GM18861 (cell line): ENCODE data around the gene SCGB3A2.

Experiments
- ATAC-seq: cut with Tn5 transposase; IDR thresholded peaks from one replicate; pipeline ENCODE4 v1.9.1; 2021; ENCODE audit not compliant: unreplicated experiment

SCGB3A2 gene, protein sequence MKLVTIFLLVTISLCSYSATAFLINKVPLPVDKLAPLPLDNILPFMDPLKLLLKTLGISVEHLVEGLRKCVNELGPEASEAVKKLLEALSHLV

DNA sequence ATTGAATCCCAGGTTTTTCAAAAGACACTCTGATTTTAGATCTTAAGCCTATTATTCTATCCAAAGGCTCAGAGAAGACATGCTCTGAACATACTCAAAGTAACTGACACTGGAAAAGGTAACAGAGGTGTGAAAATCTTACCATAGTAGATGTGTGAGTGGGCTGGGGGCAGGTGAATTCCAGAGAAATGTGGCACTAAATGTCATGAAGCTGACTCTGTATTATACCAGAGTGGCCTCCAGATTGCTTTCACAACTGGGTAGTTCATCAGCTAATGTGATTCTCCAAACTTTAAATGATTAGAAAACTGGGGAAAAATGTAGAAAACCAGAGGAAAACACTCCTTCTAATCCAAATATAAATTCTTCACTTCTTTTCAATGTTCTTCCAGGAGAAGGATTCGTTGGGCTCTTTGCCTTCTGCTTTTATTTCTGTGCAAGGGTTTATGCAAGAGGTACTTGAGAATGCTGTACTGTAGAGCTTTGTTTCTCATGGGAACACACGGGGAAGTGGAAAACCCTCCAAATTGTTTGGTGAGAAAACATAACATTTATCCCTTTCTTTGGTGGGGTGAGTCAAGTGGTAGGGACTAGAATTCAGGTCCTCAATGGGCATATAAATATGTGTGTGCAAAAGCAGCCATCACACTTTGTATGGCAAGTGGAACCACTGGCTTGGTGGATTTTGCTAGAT is at the start of gene SCGB3A2:
TSS of gene SCGB3A2 (plus strand) at position 646 of the 694 bp plus-strand sequence. CDS start 93 bp downstream, outside the sequence.
- ATAC-seq: no peak

DNA sequence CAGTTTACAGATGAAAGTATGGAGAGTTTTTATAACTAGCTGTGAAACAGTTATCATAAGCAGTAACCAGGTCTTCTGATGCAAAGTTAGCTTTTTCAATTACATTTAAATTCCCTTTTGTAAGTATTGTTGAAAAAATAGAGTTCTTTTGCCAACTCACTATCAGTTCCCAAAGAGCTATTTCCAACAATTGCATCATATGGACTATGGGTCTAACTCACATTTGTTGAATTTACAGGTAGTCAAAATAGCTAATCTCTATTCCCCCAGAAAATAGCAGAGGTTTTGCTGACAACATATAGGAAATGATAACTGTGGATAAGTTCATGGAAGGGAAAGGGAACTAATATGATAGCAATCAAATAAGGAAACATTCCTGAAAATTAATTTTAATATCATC is 48.5 kb upstream of the SCGB3A2 start:
- ATAC-seq: no peak

DNA sequence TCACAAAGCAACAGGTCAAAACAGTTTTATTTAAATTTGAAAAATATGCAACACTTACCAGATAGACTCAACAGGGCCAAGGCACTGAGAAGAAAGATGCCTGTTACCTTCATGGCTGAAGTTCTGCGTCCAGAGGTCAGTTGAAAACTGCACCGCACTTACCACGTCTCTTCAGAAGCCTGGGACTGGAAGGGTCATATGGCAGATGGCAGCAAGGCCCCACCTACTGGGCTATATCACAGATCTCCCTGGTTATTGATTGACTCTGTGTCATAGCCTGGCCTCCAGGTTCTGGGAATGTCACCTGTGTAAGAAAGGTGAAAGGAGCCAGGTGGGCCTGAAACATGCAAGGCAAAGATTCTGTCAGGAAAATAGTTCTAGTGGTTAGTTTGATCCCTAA is 47.0 kb upstream of the SCGB3A2 start, which contains the start of gene SPINK1:
TSS of gene SPINK1 (minus strand) at position 207 of the 400 bp plus-strand sequence. CDS start at position 113, 94 bp downstream.
- ATAC-seq: no peak

DNA sequence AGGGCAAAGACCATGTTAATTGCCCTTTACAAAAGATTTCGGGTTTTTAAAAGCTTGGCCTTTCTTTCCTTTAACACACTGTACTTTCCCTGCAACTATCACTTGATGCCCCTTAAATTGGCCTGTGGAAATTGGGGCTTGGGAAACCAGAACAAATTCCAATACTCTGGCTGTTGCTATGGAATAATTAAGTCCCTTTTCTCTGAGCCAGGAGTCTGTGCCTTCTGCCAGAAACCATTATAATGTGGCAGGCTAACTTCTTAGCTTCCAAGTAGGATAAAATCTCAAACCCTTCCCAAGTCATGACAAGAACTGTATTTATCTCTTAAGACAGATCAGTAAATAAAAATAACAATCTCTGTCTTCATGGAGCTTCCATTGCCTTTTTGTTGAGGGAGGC is 46.0 kb upstream of the SCGB3A2 start:
- no peak for ATAC-seq

DNA sequence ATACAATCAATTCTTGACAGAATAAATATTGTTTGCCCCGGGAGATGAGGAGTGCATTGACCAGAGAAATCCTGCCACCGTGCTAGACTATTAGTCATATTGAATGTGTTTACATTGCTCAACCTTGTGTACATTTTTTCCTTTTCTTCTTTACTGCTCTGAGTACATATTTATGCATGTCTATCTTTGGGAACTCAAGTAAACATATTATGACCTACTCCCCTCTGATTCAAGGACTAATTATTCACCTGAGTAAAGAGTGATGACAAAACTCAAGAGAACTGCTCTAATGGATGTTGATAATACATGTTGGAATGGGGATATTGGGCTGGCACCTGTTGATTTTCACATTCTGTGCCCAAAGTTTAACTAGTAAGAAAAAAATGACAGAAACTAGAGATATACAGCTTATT is 43.1 kb upstream of the SCGB3A2 start:
- ATAC-seq: no peak

DNA sequence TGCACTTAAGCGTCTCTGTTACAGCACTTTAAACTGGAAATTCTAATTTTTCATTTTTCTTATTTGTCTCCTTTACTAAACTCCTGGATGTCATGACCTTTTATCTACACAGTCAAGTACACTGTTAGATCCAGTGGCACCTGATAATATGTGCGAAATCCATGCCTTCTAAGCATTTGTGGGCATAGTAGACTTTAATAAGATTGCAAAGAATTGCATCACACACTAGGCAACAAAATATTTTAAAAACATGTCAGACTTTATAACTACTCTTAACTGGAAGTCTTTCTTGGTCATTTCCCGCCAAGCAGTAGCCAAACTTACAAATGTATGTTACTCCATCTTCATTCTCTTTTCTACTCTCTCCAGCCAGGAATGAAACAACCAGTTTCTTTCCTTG is 42.1 kb upstream of the SCGB3A2 start:
- no peak for ATAC-seq

DNA sequence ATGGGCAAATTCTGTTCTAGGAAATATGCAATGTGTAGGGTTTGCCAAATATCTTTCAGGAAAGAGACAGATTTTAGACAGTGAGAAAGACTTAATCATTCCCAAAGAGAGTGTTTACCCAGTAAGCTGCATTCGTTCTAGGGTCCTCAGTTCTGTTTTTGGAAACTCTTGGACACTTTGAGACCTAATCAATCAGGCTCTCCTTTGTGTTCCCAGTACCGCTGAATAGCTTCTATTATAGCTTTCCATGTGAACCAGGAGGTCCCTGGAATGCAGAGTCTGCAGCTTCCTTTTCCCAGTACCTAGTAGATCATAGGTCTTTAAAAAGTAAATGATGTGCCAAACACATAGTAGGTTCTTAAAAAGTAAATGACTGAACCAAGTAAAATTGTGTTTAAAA is 35.6 kb upstream of the SCGB3A2 start:
- ATAC-seq: no peak

DNA sequence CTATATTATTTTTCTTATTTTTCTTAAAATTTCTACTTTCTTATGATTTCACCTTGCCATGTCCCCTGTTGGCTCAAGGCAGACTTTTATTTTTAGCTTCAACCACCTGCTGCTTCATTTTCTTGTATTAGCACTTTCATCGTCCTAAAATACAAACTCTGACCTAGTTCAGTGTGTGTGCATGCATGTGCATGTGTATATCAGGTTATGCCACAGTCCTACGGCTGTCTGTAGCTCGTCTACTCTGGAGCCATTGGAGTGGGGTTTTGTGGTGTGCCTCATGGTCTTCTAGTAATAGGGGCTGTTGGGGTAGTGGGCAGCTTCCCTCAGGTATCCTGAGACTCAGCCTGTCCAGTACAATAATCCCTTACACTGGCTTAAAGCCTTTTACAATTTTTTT is 33.7 kb upstream of the SCGB3A2 start:
- ATAC-seq: no peak

DNA sequence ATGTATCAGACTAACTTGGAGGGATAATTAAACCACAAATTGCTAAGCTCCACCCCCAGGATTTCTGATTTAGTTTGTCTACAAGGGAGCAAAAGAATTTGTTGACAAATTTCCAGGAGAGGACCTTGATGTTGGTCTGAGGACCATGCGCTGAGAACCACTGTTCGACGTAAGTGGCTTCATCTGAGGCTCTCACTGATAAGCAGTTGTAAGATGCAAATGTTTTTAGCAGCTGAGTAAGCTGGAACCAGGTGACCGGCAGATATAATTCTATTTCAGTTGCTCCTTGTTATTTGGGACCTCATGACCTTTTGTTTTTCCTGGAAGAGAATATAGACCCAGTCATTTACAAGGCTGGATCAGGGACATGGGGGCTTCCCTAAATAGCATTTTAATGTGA is 32.9 kb upstream of the SCGB3A2 start:
- ATAC-seq: no peak

DNA sequence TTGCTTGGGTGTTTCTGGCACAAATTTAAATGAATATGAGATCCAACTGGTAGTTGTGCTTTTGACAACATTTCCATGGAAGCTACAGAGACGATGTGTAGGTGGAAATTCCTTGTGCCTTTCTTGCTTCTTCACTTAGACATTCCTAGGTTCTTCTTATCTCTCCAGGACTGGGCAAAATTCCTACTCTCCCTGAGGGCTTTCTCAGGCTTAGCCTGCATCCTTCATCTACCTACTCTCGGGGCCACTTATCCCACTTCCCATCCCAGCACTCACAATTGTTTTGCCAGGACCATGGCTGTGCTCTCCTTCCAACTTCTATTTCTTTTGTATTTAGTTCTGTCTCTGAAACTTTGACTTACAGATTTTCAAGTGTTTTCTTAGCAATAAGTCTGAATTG is 29.3 kb upstream of the SCGB3A2 start:
- ATAC-seq: no peak

DNA sequence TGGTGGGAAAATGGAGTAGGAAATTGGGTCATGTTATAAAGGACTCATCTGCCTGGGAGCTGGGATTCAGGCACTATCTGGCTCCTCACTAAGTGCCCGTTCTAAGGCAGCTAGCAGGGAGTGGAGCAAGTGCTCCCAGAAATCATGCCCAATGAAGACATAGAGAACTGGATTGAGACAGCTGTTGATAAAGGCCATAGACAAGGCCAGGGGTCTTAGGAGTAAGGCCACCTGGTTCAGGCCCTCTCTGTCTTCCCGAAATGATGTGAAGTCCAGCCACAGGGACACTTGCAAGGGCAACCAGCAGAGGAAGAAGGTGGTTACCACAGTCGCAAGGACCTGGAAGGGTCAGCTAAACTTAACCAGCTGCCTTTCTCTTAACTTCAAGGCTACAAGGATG is 26.9 kb upstream of the SCGB3A2 start:
- ATAC-seq: no peak

DNA sequence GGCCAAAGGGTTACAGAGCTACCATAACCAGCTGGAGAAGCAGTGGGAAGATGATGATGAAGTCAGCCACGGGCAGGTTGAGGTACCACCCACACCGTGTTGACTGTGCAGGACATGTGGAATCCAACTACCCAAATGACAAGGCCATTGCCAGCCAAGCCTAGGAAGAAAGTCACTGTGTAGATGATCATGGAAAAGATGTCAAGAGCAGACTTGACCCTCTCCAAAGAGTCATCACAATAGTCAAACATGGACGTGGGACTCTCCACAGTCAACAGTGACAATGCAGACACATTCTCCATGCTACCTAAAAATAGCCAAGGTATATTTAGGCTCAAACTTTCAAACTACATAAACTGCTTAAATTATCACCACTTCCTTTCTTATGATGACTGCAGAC is 26.1 kb upstream of the SCGB3A2 start:
- no peak for ATAC-seq

DNA sequence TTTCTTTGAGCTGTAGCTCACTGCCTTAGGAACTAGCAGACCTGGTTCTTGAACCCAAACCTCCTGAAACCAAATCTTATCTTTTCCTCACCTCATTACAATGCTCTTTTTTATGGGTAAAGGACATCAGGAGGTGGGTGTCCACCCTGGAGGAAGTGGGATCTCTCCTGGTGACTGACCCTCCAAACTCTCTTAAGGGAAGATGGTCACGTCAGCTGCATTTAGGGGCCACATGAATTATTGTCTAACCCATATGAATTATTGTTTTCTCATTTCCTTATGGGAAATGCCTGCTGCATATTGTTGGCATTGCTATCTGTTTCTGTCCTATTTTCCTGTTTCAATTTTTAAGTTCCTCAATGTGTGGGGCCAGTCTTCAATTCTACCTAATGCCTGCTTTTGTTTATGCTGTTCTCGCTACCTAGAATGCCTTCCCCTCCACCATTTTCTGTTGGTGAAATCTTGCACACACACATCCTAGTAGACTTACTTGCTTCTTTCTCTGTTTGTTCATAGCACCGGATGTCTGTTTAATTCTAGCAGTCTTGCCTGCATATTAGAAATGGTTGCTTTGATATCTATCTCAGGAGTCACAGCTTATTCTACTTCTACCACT is 25.0 kb upstream of the SCGB3A2 start:
- no peak for ATAC-seq

DNA sequence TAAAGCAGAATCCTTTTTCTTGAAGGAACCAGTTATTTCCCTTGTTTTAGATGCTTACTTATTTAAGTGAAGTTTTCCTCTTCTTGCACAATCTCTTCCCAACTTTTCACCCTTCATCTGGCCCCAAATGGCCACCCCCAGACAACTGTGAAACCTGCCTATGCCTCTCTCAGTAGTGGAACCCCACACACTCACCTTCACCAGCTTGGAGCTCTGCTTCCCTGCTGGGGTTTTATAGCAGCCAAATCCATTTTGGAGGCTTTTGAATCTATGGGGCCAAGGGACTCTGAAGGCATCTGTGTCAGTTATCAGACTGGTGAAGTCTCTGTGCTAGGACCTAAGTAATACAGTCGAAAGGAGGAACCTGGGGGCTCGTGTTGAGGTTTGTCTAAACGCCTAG is 24.2 kb upstream of the SCGB3A2 start:
- no peak for ATAC-seq

DNA sequence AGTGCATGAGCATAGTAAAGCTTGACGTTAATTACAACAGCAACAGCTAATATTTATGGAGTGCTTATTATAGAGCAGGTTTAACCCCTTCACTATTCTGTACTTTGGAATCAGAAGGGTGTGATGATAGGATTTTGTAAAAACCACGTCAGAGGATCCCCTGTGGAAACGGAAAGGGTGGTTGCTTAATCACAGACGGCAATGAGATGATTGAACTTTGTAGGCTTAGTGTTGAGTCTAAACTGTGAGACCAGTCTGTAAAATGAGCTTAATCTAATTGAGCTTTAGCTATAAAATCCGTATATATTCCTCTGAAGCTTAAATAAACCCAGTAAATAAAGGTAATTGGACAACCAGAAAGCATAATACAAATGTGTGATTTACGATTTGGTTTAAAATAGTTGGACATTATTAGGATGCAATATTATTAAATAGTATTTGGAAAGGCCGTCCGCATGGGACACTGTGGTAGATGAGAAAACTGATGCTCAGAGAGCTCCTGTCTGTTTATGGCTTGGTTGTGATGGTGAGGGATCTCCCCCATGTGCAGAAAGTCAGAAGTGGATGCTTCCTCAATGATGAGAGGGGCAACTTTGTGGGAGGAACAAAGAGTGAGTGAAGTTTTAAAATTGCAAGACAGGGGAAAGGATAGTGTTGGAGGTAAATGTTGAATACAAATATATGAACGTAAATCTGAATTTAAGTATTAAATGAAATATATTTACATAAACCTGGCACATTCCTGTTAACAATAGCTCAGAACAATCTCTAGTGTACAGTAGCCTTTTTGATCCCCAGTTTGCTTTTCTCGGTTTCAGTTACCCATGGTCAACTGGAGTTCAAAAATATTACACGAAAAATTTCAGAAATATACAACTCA is 23.4 kb upstream of the SCGB3A2 start:
- ATAC-seq: no peak

DNA sequence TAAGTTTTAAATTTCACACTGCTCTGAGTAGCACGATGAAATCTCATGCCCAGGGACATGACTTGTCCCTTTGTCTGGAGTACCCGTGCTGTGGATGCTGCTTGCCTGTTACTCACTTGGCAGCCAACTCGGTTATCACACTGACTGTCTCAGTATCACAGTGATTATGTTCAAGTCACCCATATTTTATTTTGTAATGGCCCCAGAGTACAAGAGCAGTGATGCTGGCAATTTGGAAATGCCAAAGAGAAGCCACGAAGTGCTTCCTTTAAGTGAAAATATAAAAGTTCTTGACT is 22.8 kb upstream of the SCGB3A2 start:
- ATAC-seq: no peak

DNA sequence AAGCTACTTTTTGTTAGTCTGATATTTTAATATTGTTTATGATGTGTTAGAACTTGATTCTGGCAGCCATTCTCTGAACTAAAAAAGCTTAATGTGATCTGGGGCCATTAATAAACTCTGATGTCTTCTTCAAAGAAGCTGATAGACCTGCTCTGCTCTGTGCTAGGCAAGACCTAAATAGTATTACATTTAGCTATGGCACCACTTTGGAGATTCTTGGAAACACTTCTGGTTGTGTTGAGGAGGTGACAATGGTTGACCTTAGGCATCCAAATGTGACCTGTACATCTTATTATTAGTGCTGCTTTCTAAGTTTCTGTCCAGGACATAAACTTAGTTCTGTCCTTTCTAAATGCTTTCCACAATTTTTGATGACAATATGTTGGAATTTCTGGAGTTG is 21.7 kb upstream of the SCGB3A2 start:
- no peak for ATAC-seq

DNA sequence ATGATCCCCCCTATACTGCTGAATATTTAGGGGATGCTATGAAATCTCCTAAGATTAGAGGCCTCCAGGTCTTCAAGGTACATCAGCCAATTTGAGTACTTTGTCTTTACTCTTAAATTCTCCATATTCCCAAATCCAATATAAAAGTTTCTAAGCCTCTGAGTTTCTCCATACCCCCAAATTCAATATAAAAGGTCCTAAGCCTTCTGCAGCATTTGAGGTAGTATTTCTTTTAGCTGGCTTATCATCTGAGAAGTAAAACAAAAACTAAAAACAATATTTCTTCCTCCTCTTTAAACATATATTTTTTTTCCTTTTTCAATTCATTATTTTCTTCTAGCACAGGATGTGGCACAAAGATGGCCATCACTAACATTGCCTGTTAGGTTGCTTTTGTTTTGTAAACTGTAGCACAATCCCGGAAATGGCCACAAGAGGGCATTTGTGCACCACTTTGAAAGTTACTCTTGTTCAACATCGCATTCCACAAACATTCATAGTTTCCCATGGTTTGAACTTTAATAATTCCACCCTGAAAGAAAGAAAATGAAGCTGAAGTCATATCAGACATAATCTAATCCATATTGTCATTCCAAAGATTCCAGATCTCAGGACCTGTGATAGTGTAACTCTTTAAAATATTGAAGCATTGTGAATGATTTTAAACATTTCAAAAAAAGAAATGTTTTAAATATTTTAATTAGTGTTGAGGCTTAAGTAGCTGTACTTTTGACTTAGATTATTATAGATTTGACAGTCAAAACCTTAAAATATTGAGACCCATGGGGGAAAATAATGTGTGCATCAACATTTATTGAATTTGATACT is 21.0 kb upstream of the SCGB3A2 start:
- ATAC-seq: peak; percentile 92

DNA sequence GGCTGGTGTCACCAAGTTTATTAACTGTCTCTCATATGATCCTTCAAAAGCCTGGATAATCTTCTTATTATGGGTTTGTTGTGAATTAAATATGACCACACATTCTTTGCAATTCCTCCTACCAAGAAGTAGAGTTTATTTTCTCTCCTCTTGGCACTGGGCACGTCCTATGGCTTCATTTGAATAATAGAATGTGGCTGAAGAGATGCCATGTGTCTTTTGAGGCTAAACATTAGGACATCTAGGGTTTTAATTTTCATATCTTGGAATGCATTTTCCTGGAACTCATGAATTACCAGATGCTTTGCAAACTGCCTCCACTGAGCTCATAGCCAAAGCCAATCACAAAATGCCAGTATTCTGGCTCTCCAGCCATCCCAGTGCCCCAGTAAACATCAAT is 19.9 kb upstream of the SCGB3A2 start:
- ATAC-seq: no peak

DNA sequence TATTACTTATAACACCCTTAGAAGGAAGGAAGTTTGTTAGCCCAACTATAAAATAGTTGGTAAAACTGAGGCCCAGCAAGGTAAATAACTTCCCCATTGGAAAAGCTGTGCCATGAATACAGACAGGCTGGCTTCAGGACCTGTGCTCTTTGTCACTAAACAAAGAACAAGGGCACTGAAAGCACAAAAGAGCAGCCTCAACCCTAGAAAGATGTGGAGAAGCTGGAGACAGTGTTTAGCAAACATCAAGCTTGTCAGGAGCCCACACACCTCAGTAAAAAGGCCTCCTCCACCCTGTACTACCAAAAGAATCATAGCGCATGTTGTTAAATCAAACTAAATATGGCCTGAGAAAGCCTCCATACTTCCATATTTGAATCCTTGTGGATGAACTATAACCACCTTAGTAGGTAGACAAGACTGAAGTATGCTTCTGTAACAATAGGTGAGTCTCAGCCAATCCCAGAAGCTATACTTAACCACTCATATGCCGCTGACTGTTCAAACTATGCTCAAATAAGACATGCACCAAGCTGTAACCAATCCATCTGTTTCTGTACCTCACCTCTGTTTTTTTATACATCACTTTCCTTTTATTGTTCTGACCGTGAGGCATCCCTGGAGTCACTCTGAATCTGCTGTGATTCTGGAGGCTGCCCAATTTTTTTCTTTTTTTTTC is 18.4 kb upstream of the SCGB3A2 start:
- no peak for ATAC-seq
